Activated T-helper 9 cell treated with anti-CD3 and anti-CD28 coated beads, Interleukin-2, amount 50 U/mL, for 16 hours (primary cell): ENCODE data around the gene PLIN5.
"Not testable (repeated sequence)": the region's sequence is repeated elsewhere in the genome, so short reads cannot be mapped to it uniquely, and the experiment has no call there.

Source experiments
- DNase-seq: peaks from one replicate; pipeline ENCODE4 v3.0.0-alpha.2; 2020; ENCODE audit warnings: low read depth

The PLIN5 gene

GRCh38 chr19:4567584-4568071, 32.6 kb upstream of the PLIN5 start:
- peak; percentile 35 for DNase-seq

GRCh38 chr19:4566402-4567051, 31.5 kb upstream of the PLIN5 start:
- no peak for DNase-seq

- DNase-seq = not testable (repeated sequence)
These were observed 28.5 kb upstream of the PLIN5 start for GRCh38 chr19:4563562-4563961.

GRCh38 chr19:4562085-4562484, 27.1 kb upstream of the PLIN5 start:
- DNase-seq = not testable (repeated sequence)

DNA sequence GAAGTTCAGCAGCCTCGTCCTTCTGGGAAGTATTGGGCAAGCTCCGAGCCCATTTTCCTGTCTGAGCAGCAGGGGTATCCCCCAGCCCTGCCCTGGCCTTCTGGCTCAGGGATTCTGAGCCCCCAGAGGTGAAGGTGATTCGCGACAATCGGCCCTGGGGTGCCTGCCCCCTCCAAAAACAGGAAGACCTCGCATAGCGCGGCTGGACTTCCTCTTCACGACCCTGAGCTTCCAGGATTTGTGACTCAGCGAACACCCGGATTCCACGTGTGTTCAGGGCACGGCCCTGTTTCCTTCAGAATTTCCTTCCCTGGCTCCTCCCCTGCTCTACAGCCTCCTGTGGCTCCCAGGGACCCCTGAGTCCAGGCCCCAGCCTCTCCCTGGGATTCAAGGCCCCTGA, 24.5 kb upstream of the PLIN5 start, which contains the start of gene SEMA6B:
TSS of gene SEMA6B (minus strand) at position 116 of the 400 bp plus-strand sequence. CDS start 1,227 bp downstream, outside the sequence.
- DNase-seq = no peak

GRCh38 chr19:4557971-4558941, 23.2 kb upstream of the PLIN5 start:
- peak; percentile 15 for DNase-seq

DNA sequence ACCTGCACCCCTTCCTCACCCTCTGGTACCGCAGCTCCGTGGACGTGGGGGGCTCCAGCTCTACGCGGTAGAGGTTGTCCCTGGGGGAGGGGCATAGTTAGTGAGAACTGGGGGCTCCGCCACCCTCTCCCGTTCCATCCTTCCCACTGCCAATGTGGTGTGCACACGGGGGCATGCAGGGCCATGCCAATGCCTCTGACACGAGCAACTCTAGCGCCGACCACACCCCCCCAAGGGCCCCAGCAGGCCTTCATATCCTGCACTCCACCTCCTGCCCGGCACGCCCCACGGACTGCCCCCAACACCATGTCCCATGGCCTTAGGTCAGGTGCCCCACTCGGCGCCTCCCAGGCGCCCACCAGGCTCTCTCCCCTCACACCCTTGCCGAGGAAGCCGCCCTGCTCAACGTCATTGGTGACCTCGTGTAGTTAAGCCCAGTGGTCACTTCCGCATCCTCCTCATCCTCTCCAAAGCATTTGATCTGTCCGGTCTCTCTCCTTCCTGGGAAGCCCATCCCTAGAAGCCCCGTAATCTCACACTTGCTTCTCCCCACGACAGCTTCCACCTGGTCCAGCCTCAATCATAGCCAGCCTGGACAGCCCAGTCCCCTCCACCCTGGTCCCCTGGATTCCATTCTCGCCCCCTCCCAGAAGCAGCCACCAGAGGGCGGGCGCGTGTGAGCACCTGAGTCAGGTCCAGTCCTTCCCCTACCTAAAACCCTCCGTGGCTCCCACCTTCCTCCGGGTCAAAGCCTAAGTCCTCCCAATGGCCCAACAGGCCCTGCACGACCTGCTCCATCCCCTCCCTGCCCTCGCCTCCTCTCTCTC, 22.3 kb upstream of the PLIN5 start:
- no peak for DNase-seq

GRCh38 chr19:4556597-4557127, 21.6 kb upstream of the PLIN5 start:
- DNase-seq = no peak

- no peak for DNase-seq
These were observed 20.9 kb upstream of the PLIN5 start for GRCh38 chr19:4555657-4556561.

DNA sequence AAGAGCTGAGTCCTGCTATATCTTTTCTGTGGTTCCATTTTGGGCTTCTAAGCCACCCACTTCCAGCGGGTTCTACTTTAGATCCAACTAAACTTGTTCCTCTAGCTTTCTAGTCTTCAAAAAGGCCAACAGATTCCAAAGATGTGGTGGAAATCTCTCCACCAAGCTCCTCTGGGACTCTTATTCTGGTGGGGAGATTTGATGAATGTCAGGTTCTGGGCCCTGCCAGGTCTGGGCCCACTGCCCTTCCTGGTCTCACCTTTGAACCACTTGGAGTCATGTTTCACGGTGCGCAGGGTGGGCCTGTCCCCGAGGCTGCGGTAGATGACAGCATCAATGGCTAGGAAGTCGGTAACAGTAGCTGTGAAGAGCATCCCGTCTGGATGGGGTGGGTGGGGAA, 19.7 kb upstream of the PLIN5 start:
- no peak for DNase-seq

DNA sequence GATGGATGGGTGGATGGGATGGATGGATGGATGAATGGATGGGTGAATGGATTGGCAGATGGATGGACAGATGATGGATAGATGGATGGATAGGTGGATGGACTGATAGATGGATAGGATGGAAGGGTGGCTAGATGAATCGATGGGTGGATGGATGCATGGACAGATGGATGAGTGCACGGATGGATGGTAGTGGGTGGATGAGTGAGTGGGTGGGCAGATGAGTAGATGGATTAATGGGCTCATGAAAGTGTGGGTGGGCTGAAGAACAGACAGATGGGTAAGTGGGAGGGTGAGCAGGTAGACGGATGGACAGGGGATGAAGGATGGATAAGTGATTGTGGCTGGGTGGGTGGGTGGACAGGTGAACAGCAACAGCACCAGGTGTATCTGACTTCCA, 18.8 kb upstream of the PLIN5 start:
- DNase-seq = no peak

GRCh38 chr19:4553092-4553695, 18.2 kb upstream of the PLIN5 start:
- DNase-seq = no peak

GRCh38 chr19:4552525-4552819, 17.4 kb upstream of the PLIN5 start:
- no peak for DNase-seq

DNA sequence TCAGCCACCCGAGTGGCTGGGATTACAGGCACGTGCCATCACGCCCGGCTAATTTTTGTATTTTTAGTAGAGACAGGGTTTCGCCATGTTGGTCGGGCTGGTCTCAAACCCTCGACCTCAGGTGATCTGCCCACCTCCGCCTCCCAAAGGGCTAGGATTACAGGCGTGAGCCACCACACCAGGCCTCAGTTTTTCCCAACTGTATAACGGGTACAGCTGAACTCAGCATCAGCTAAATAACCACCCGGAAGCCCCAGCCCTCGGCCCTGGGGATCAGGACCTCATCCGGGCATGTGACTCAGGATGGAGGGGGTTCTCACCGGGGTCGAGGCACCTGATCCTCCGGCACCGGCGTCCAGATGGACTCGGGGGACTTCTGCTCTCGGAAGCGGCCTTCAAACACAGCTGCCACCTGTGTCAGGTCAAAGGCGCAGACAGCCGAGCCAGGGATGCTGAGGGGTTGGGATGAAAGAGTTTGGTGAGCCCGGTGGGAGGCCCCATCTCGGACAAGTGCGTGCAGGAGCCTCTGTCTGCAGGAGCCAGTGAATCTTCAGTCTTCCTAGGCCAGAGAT, 15.5 kb upstream of the PLIN5 start:
- DNase-seq = no peak

- DNase-seq = no peak
These were observed 15.0 kb upstream of the PLIN5 start for GRCh38 chr19:4550018-4550417.

GRCh38 chr19:4548238-4548584, 13.2 kb upstream of the PLIN5 start:
- DNase-seq = no peak

DNA sequence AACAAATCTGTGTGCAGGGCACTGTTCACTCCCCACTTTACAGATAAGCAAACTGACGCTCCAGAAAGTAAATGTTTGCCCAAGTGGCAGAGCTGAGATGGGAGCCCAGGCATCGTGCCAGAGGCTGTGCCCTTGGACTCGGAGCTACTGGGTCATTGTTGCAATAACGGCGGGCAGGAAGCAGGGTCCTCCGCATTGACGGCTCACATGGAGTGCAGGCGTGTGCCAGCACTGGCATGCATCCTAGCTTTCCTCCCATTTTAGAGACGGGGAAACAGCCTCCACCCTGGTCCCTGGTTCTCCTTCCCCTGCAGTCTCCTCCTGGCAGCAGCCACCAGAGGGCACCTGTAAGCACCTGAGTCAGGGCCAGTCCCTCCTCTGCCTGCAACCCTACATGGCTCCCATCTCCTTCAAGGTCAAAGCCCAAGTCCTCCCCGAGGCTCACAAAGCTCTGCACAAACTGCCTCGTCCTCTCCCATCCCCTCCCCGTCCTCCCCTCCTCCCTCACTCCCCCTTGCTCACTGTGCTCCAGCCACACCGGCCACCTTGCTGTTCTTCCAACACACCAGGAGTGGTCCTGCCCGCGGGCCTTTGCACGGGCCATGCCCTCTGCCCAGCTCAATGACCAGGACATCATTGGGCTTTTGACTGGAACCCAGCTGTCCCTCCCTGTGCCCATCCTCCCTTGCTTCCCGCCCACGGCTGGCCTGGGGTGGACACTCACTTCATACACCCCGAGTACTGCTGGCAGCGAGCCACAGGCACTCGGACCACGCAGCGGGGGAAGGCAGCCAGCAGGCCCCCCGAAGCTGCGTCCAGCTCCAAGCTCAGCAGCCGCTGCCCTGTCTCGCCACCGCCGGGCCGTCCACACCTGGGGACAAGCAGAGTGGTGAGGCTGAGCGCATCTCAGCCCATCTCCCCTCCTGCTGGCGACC, 12.5 kb upstream of the PLIN5 start:
- no peak for DNase-seq

- no peak for DNase-seq
These were observed 9.0 kb upstream of the PLIN5 start for GRCh38 chr19:4543842-4544647.
